ENCODE results near the gene ZBTB40. TPM values are rescaled to one million over a fixed set of nuclear protein-coding genes. Genes with fewer than 3 reads are reported as not detected.

ZBTB40 gene
- total and polyA plus RNA-seq, 2 of the 13 experiments (the other 11 are each of a cell fraction or from before 2014, with no cell fraction given) = 8.8 to 16.5 TPM

DNA sequence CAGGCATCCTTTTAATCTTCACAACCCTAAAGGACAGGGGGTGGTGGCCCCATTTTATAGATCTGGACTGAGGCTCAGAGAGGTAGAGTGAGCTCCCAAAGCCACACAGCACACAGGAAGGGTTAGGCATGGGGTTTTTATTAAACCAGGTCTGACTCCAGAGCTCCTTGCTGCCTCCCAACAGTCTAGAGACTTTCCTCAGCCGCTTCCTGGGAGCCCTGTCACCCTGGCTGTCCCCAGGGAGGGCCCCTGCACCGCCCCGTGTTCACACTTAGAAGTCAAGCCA is 103.7 kb downstream of the ZBTB40 start:
- Histone ChIP-seq H3K4me3 (replicated peaks in 1 of 3; ENCODE audit: insufficient read depth in 1 of 3, low read depth in 2 of 3, low read length in 3 of 3) (no peak overlapping the region), H3K27me3 (ENCODE audit: control insufficient read depth in 1 of 2, insufficient read depth in 2 of 2, low read length in 2 of 2) (peaks cover 22 to 82% of the 10 kb centered on the region in 2 experiments), H3K4me2 (ENCODE audit: low read depth, low read length) (no peak overlapping the region), H3K79me2 (ENCODE audit: insufficient read depth, low read length) (no peaks in the 10 kb centered on the region), H3K9ac (ENCODE audit: insufficient read depth, low read depth, low read length) (no peak overlapping the region), H2AFZ (ENCODE audit: low read length) (no peak overlapping the region), H3K27ac (ENCODE audit: extremely low read length, insufficient read depth, low read length) (no peak overlapping the region), H3K4me1 (ENCODE audit: insufficient read depth, low read length) (peaks cover 6% of the 10 kb centered on the region; the same call in 1 of the 2 replicates), H3K9me3 (ENCODE audit: low read length) (no peaks in the 10 kb centered on the region), H3K36me3 (replicated peaks in 1 of 2; ENCODE audit: control insufficient read depth in 1 of 2, insufficient read depth in 2 of 2, low read length in 2 of 2) (no peaks in the 10 kb centered on the region), H4K20me1 (ENCODE audit: insufficient read depth, low read length) (peaks cover 3% of the 10 kb centered on the region; the same call in 1 of the 2 replicates)
- ChIA-PET CTCF (ENCODE audit: low intra/inter-chr PET ratio, low total read pairs) (no interaction called here), POLR2A (no interaction called here)
- TF ChIP-seq MTF2 (CRISPR knock-in tag; IDR thresholded peaks at IDR 0.05; ENCODE audit: borderline replicate concordance) (no peak), CBX1 (IDR thresholded peaks at IDR 0.05; ENCODE audit: low read depth) (no peak), ZNF768 (CRISPR knock-in tag; IDR thresholded peaks at IDR 0.05) (peak; percentile 92)
- BruUV-seq (replicated peaks) = no TSS peak
- in situ Hi-C loops (cut with HindIII; ENCODE audit: extremely low pct_ligation_motif_present, low pct_unique_long_range_greater_than_20kb) = no loop called here
- FAIRE-seq = no peak
- no CpG with 5 or more reads among the region's 3 CpGs for WGBS (ENCODE audit: low lambda C conversion rate)
- no peak for DNase-seq (ENCODE audit: low spot score)
- ATAC-seq = no peak
- intact Hi-C loops (cut with micrococcal nuclease; ENCODE audit: unreplicated experiment) = no loop called here

DNA sequence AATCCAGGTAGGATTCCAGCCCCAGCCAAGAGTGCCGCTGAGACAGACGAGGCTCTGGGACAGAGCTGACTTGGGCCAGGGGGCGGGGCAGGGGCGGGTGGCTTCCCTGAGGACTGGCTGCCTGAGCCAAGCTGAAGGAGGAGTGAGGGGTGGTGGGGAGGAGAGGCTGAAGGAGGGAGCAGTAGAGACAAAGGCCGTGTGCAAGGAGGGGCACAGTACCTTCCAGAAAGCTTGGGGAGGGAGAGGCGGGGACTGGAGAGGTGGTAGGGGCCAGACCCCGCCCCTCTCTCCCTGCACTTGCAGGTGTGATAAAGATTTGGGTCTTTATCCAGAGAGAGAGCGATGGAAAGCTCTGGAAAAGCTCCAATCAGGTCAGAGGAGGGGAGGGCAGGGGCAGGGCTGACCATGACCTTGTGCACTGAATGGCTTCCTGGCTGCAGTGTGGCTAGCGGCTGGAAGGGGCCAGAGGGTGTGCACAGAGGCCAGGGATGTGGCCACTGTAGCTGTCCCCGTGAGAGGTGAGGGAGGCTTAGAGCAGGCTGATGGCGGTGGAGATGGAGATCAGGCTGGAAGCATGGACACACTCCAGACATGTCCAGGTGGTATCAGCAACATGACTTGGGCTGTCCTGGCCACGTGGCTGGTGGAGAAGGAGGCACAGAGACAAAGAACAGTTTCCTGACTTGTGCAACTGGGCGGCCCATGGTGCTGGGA is 104.9 kb downstream of the ZBTB40 start:
- H2AFZ ChIP-seq (ENCODE audit: low read length) = no peak overlapping the region
- WGBS (ENCODE audit: low lambda C conversion rate) = 14% methylated on average over 11 of the region's 13 CpGs
- BruUV-seq (replicated peaks) = no TSS peak
- H3K4me1 ChIP-seq (ENCODE audit: insufficient read depth, low read length) = peaks cover 6% of the 10 kb centered on the region; the same call in 1 of the 2 replicates
- H3K9me3 ChIP-seq (ENCODE audit: low read length) = no peaks in the 10 kb centered on the region
- no peaks in the 10 kb centered on the region for H3K36me3 ChIP-seq (replicated peaks in 1 of 2; ENCODE audit: control insufficient read depth in 1 of 2, insufficient read depth in 2 of 2, low read length in 2 of 2)
- peak; percentile 70 for ATAC-seq
- ChIA-PET CTCF (ENCODE audit: low intra/inter-chr PET ratio, low total read pairs) (no interaction called here), POLR2A (no interaction called here)
- H4K20me1 ChIP-seq (ENCODE audit: insufficient read depth, low read length) = peaks cover 3% of the 10 kb centered on the region; the same call in 1 of the 2 replicates
- H3K27me3 ChIP-seq (ENCODE audit: control insufficient read depth in 1 of 2, insufficient read depth in 2 of 2, low read length in 2 of 2) = peaks cover 23 to 82% of the 10 kb centered on the region in 2 experiments
- DNase-seq (ENCODE audit: low spot score) = no peak
- in situ Hi-C loops (cut with HindIII; ENCODE audit: extremely low pct_ligation_motif_present, low pct_unique_long_range_greater_than_20kb) (no loop called here), intact Hi-C loops (cut with micrococcal nuclease; ENCODE audit: unreplicated experiment) (no loop called here)
- FAIRE-seq = no peak
- no peaks in the 10 kb centered on the region for H3K79me2 ChIP-seq (ENCODE audit: insufficient read depth, low read length)
- H3K4me2 ChIP-seq (ENCODE audit: low read depth, low read length) = no peak overlapping the region
- no peak overlapping the region for H3K9ac ChIP-seq (ENCODE audit: insufficient read depth, low read depth, low read length)
- H3K4me3 ChIP-seq (replicated peaks in 1 of 3; ENCODE audit: insufficient read depth in 1 of 3, low read depth in 2 of 3, low read length in 3 of 3) = no peak overlapping the region
- no peak overlapping the region for H3K27ac ChIP-seq (ENCODE audit: extremely low read length, insufficient read depth, low read length)
- TF ChIP-seq FOXJ3 (CRISPR knock-in tag; IDR thresholded peaks at IDR 0.05; ENCODE audit: borderline replicate concordance) (no peak), RARA (CRISPR knock-in tag; IDR thresholded peaks at IDR 0.05) (peak; percentile 22; the same call in 1 of the 2 replicates), SRSF1 (optimal IDR thresholded peaks at IDR 0.05; ENCODE audit: low read depth, low read length) (no peak), DNMT1 (CRISPR knock-in tag; IDR thresholded peaks at IDR 0.05) (no peak), SUZ12 (IDR thresholded peaks at IDR 0.05; ENCODE audit: low read depth, low read length) (no peak), ZMYM4 (CRISPR knock-in tag; IDR thresholded peaks at IDR 0.05) (no peak)
- TF ChIP-seq, protein P1, sequence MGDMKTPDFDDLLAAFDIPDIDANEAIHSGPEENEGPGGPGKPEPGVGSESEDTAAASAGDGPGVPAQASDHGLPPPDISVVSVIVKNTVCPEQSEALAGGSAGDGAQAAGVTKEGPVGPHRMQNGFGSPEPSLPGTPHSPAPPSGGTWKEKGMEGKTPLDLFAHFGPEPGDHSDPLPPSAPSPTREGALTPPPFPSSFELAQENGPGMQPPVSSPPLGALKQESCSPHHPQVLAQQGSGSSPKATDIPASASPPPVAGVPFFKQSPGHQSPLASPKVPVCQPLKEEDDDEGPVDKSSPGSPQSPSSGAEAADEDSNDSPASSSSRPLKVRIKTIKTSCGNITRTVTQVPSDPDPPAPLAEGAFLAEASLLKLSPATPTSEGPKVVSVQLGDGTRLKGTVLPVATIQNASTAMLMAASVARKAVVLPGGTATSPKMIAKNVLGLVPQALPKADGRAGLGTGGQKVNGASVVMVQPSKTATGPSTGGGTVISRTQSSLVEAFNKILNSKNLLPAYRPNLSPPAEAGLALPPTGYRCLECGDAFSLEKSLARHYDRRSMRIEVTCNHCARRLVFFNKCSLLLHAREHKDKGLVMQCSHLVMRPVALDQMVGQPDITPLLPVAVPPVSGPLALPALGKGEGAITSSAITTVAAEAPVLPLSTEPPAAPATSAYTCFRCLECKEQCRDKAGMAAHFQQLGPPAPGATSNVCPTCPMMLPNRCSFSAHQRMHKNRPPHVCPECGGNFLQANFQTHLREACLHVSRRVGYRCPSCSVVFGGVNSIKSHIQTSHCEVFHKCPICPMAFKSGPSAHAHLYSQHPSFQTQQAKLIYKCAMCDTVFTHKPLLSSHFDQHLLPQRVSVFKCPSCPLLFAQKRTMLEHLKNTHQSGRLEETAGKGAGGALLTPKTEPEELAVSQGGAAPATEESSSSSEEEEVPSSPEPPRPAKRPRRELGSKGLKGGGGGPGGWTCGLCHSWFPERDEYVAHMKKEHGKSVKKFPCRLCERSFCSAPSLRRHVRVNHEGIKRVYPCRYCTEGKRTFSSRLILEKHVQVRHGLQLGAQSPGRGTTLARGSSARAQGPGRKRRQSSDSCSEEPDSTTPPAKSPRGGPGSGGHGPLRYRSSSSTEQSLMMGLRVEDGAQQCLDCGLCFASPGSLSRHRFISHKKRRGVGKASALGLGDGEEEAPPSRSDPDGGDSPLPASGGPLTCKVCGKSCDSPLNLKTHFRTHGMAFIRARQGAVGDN (CRISPR knock-in tag; IDR thresholded peaks at IDR 0.05) = peak; percentile 33; the same call in 1 of the 2 replicates
- TF ChIP-seq, protein P2, sequence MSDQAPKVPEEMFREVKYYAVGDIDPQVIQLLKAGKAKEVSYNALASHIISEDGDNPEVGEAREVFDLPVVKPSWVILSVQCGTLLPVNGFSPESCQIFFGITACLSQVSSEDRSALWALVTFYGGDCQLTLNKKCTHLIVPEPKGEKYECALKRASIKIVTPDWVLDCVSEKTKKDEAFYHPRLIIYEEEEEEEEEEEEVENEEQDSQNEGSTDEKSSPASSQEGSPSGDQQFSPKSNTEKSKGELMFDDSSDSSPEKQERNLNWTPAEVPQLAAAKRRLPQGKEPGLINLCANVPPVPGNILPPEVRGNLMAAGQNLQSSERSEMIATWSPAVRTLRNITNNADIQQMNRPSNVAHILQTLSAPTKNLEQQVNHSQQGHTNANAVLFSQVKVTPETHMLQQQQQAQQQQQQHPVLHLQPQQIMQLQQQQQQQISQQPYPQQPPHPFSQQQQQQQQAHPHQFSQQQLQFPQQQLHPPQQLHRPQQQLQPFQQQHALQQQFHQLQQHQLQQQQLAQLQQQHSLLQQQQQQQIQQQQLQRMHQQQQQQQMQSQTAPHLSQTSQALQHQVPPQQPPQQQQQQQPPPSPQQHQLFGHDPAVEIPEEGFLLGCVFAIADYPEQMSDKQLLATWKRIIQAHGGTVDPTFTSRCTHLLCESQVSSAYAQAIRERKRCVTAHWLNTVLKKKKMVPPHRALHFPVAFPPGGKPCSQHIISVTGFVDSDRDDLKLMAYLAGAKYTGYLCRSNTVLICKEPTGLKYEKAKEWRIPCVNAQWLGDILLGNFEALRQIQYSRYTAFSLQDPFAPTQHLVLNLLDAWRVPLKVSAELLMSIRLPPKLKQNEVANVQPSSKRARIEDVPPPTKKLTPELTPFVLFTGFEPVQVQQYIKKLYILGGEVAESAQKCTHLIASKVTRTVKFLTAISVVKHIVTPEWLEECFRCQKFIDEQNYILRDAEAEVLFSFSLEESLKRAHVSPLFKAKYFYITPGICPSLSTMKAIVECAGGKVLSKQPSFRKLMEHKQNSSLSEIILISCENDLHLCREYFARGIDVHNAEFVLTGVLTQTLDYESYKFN (CRISPR knock-in tag; conservative IDR thresholded peaks at IDR 0.05) = no peak

Data from HepG2 (cell line).